CD4-positive, alpha-beta T cell treated with Interleukin-6 for 4 hours (primary cell): Measurements from ENCODE around the gene AK1.

ENCODE experiments used
- DNase-seq: peaks from one replicate; pipeline ENCODE4 v3.0.0-alpha.2; 2020; ENCODE audit warnings: mixed read lengths

Gene AK1

DNA sequence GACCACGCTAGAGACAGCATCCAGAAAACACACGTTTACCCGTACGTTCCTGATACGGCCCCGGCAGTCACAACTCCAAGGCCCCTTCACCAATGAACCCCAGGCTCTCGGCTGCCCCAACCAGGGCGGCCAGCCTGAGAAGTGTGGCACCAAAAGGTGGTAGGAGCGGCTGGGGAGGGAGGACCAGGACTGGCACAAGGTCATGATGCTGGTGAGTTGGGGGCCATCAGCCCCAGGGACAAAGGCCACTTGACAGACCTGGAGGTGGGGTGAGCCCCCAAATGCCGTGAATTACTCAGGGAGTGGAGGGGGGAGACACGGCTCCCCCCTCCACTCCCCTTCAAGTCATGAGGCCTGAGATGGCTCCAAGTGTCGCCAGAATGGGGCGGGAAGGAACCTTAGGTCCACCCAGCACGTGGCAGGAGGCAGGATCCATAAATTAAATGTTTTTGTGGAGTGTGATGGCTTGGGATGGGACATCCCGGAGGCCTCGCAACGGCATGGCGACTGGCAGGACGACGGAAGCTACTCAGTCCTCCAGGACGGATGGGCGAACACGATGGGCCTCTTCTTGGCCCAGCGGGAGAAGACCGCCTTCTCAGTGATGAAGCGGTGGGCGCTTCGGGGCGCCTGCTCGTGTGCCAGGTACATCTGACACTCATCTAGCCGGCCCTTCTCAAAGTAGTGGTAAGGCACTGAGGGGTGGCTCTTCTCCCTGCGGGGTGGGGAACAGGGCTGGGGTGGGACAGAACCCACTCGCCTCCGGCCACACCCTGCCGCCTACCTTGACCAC lies 30.6 kb upstream of the AK1 start:
- no peak for DNase-seq

DNA sequence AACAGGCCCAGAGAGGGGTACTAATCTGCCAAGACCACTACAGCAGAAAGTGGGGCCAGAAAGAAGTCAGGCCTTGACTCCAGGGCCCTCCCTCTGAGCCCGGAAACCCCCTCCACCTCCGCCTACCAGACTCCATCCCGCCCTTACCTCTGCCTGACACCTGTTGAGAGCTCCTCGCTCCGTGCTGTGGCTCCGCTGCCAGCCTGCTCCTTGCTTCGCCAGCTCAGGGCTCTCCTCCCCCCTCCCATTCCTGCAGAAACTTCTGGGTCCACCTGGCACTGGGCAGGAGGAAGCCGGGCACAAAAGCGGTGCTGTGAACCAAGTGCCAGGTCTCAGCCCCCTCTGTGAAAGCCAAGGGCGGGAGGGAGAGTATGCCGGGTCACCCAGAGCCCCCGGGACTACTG lies 28.3 kb upstream of the AK1 start:
- DNase-seq = peak; percentile 81

DNA sequence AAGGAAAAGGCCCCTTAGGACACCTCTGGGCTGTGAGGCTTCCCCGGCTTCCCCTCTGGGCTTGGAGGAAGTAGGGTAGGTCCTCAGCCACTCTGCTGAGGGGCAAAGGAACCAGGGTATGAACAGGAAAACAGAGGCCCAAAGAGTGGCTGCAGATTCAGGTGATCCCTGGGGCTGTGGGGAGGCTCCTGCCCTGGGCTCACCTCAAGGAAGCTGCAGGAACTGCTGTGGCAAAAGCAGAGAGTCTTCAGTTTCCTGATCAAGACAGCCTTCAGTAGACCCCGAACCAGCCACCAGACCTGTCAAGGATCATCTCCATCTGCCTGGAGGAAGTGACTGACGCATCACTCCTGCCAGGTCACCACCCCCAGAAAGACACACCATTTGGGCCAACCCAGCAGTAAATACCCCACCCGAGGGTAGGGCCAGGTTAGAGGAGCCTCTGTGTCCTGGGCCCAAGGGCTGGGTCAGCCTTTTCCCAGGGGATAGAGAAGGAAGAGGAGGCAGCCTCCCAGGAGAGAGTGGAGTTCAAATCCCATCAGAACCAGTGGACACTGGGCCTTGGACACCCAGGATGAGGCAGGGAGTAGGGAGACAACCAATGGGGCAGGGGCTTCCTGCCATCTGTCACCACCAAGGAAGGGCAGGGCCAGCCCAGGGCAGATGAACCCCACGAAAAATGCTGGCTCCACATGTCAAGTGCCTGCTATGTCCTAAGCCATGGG lies 27.7 kb upstream of the AK1 start:
- peak; percentile 81 for DNase-seq

DNA sequence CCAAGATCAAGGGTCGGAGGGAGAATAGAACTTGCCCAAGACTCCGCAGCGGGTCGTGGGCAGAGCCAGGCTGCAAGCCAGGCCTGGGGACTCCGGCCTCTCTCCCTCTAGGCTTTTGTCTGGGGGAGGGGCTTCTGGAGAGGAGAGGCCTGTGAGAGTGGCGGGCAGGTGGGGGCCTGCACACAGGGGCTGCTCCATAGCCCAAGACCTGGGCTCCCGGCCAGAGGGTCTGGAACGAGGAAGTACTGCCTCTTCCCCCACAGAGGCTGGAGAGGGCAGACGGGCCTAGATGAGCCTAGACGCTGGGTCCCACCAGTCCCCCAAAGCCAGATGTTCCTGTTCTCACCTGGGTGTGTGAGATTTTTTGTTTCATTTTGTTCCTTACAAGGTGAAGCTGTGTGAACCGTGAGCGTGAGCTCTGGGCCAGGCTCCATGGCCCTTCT lies 27.1 kb upstream of the AK1 start:
- DNase-seq = peak; percentile 19

DNA sequence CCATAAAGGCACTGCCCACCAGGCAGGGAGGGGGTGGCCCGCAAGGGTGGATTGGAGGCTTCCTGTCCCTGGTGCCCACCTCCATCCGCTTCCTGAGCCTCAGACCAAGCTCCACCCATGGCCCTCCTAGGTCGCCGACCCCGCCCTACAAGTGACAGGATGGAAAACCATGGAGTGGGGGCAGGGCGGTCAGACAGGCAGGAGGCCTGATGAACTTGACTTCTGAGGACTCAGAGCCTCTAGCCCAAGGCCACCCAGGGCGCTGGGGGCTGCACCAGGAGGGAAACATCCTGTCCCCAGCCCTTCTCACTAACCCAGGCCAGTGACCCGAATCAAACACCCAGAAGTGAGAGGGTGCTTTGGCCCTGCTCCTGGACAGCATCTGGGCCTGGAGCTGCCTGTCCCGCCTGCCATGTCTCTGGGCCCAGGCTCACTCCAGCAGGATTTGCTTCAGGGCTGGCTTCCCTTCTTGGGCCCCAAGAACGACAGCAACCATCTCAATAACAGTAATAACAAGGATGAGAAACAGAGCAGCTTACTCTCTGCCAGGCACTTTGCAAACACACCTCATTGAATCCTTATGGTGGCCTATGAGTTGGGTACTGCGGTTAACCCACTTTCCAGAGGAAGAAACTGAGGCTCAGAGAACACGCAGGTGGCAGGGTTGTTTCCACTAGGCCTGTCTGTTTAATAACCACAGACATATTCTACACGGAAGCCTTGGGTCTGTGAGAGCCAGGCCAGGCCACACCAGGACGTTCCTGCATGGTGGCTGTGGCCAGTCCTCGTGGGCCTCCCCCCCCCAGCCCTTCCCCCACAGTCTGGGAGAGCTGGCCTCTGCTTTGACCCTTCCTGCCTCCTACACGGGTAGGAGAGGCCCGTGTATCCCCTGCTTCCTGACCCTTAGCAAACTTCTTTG lies 26.3 kb upstream of the AK1 start:
- DNase-seq = peak; percentile 81

DNA sequence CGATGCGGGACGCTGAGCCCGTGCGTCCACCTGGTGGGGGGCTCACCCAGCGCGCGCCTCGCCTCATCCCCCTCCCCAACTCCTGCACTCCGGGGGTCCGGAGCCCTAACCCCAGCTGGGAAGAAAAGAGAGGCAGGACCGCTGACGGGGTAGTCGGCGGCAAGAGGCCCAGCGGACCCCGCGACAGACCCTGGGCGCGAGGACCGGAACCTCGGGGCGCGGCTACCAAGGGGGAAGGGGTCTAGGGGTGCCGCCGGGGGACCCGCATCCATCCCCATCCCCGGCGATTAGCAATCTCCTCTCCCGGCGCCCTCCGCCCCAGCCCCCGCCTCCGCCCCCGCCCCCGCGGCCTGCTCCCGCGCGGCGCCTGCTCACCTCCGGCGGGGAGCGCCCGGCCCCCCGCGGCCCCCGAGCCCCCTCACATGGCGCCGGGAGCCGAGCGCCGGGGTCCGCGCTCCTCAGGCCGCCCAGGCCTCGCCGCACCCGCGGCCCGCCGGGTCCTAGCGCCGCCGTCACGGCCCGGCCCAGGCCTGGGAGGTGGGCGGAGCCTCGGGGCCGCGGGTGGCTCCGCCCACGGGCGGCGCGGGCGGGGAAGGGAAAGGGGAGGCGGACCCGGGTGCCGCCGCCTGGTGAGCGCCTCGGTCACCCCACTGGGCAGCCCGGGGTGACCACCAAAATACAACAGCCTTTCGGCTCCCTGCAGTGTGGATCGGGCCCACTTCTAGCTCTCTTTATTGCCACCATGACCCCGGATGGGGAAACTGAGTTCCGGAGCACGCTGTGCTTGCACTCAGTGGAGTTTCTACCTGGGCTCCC lies 21.9 kb upstream of the AK1 start, which contains the start of gene ST6GALNAC6:
ST6GALNAC6 (minus strand) TSS at position 476 of the 816 bp plus-strand sequence. CDS start 1,622 bp downstream, outside the sequence.
- peak; percentile 76 for DNase-seq

DNA sequence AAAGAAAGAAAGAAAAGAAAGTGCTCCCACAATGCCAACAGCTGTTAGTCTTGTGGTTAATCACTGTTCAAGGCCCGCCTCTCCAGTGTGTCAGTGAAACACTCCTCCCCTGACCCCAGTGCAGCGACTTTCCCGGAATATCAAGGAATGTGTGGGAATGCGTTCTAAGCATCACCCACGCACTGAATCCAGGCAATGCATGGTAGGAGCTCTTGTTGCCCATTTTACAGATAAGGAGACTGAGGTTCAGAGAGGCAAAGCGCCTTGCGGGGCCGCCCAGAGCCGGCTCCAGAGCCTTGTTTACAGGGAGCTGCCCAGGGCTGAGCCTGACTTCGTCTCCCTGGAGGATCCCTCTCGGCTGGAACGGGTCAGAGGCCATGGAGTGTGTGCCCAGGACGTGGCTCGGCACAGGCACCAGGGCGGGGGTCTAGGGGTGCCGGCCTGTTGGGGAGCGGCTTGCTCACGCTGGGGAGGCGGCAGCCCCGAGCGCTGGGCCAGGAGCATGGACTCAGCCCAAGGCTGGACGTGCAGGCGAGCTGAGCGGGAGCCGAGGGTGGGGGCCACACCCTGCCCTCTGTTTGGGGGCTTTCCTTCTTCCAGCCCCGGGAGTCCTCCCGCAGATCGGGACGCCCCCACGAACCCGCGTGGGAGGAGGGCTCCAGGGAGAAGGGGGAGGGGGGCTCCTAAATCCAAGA lies 21.1 kb upstream of the AK1 start:
- DNase-seq = peak; percentile 23

DNA sequence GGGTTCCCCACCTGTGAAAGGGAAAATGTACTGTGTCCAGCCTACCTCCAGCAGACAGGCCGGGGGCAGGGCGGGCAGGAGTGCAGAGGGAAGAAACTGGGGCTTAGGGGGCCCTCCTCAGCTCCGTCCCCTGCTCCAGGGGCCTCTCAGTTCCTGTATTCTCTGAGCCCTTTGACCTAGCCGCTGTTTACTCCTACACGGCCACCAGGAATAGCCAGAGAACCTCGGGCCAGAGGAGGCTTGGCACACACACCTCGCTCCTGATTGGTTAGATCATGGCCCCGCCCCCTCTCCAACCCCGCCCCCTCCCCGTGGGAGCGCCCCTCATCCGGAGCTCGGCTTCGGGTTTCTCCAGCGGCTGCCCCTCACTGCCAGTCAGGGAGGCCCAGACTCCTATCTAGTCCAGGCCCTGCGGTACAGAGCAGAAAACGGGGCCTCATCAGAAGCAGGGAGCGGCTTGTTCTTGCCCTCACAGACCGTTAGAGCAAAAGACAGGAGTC lies 19.8 kb upstream of the AK1 start:
- DNase-seq = peak; percentile 58

DNA sequence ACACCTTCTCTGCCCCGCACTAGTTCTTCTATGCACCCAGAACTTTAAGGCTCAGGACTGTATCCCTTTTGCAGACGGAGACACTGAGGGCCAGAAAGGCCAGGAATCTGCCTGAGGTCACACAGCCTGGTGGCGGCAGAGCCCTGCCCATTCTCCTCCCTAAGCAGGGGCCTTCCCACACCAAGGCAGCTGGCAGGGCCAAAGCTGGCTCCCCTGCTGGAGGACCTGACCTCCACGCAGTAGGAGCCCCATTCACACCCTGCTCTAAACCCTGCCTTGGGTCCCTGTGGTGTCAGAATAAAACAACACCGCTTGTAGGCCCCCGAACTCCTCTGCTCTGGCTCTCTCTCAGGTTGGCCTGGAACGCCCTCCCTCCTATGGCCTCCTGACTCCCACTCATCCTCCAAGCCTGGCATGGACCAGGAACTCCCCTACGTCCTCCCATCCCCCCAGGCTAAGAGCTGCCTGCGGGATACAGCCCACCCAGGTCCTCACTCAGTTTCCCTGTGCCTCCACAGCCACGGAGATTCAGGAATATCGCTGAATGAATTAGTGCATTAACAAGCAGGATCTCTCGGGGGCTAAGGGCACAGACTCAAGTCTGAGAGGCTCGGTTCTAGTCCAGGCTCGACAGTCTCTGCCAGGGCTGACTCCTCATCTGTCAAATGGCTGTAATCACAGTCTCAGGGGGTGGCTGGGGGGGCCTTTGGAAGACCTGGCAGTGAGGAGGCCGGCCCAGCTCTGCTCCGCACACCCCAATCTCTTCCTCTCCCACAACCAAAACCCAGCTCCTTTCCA lies 19.1 kb upstream of the AK1 start:
- DNase-seq = no peak

DNA sequence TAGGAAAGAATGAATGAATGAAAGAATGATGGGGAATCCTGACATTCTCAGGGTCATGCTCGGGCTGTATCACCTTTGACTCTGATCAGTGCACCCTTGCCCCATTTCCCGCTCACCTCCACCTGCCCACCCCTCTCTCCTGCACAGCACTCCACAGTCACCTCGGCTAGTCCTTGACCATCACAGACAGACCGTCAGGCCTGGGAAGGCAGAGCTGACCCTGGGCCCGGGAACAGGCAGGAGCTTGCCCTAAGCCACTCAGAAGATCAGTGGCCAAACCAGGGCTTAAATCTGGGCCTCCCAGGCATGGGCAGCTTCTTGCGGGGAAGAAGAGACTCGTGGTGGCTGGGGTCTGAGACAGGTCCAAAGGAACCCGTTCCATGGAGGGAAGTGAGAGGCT lies 18.3 kb upstream of the AK1 start:
- DNase-seq = no peak

DNA sequence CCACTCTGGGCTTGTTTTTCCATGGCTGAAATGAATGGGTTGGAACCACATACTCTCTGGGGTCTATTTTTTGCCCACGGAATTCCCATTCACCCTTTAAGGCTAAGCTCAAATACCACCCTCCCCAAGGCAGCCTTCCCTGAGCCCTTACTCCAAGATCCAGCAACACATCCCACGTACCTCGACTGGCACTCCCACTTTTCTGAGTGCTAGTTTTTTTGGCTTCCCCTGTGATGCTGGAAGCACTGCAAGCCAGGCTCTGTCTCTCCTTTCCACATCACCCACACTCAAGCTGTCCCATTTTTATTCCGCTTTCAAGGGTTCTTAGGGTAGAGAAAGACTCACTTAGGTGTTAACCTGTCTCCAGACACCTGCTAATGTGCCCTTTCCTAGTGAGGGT lies 15.9 kb upstream of the AK1 start:
- no peak for DNase-seq

DNA sequence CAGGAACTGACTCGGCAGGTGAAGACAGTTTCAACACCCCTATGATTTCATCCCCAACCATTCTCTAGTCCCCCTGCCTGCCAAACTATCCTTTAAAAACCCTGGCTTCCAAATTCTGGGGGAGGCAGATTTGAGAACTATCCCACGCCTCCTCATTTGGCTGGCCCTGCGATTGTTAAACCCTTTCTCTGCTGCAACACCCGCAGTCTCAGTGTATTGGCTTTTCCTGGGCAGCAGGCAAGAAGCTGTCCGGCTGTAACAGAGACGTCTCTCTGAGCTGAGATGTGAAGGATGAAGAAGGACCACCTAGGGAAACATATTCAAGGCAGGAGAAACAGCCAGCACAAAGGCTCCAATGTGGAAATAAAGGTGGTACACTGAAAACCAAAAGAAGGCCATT lies 15.4 kb upstream of the AK1 start:
- DNase-seq = no peak

DNA sequence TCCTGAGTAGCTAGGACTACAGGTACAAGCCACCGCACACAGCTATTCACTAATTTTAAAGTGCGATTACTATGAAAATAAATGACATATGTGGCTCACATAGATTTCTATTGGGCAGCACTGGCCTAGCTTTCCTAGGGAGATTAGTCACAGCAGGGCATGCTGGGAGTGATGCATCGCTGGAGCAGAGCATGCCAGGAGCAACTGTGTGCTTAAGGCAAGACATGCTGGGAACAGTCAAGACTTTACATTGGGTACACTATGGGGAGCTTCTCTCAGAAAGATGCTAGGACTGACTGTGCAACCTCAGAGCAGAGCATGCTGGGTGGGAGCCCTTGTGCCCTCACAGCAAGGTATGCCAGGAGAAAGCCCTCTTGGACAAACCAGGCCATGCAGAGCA lies 12.6 kb upstream of the AK1 start:
- no peak for DNase-seq

DNA sequence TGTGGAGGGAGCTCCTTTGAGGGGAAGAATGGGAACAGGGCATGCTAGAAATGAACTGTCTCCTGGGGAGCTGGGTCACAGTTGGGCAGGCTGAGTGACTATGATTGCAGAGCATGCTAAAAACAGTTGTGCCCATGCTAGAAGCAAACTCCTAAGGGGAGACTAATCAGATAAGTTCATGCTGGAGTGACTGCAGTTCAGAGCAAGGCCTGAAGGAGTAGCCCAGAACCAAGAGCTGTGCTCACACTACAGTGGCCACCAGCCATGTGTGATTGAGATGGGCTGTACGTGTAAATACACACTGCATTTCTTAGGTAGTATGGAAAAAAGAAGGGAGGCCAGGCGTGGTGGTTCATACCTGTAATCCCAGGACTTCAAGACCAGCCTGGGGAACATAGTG lies 10.3 kb upstream of the AK1 start:
- DNase-seq = no peak

DNA sequence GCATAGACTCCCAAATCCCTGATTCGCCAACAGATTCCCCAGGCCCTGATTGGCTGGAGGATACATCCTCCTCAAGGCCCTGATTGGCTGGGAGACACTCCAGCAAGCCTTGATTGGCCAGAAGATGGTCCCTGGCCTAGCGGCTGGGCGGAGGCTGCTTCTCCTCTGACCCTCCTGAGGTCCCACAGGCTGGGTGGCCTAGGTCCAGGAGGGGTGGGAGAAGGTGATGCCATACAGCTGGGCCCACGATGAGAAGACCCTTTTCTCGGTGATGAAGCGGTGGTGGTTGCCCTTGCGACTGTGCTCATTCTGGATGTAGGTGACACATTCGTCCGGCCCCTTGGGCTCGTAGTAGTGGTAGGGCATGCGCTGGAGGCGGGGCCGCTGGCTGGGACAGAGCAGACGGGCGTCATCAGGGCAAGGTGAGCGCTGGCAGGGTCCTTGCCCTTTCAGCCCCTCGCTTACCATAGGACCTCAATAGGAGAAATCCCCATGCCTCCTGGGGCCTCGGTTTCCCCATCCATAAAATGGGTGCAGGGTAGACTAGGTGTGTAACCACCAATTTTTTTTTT lies 9.0 kb upstream of the AK1 start:
- no peak for DNase-seq

DNA sequence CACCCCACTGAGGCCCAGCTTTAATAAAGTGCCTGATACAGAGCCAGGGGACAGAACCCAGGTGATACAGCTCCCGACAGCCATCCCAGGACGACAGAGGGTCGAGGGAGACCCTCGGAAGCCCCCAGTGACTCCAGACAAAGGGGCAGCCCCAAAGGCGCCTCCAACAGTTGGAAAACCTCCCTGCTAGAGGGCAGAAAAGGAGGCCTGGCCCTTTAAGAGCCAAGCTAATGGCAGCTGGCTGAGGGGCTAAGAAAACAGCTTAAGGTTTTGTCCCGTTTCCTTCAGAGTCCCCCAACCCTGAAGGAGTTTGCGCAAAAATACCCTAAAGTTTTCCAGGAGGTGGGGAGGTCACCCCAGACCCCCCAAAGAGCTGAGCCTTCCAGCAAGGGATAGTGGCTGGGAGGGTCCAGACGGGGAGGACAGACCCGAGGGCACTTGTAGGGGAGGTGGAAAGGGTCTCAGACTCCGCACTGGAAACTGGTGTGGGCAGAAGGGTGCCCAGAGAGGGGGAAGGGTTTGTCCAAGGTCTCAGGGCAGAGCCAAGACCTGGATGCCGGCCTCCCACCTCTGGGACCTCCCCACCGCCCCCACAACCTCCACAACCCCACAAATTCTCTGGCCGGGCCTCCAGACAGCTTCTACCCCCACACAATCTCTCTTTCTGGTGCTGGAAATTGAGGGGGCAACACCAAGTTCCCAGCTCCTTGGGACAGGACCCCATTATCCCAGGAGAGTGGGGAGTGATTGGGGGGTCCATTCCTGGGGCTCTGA lies 8.2 kb upstream of the AK1 start:
- no peak for DNase-seq

DNA sequence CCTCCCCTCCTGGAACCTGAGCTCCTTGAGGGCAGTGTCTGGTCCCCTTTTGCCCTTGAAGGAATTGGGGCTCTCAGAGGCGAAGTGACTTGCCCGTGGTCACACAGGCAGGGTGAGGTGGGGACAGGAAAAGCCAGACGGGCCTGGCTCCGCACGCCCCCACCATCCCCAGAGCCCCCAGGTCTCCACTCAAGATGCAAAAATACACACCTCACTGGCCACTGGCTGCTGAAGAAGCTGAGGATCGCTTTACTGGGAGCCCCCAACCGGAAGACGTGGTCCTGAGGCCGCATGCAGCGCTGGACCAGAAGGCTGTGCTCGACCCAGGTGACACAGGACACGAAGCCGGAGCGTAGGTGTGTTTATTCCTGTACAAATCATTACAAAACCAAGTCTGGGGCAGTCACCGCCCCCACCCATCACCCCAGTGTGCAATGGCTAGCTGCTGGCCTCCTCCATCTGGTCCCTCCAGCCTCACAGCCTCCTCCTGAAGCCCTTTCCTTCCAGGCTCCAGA lies 7.6 kb upstream of the AK1 start:
- DNase-seq = no peak

DNA sequence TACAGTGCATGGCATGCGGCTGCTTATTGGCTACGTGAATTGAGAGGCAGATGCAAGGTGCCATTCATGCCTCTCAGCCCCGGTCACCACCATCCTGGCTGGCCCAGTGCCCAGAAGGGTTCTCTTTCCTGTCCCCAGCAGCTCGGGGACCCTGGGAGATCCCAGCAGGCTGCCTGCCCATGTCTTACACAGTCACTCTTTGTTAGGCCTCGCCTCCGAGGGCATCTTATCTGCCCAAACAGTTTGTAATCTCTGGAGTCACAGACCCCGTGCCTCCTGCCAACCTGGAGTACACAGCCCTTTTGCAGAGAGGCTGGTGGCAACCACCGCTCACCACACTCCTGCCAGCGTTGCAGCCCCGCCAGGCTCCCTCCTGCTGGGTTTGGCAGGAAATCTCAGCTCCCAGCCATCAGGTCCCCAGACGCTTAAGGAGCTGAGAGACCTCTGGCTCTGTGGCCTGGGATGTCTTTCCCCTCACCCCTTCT lies 7.0 kb upstream of the AK1 start:
- no peak for DNase-seq

DNA sequence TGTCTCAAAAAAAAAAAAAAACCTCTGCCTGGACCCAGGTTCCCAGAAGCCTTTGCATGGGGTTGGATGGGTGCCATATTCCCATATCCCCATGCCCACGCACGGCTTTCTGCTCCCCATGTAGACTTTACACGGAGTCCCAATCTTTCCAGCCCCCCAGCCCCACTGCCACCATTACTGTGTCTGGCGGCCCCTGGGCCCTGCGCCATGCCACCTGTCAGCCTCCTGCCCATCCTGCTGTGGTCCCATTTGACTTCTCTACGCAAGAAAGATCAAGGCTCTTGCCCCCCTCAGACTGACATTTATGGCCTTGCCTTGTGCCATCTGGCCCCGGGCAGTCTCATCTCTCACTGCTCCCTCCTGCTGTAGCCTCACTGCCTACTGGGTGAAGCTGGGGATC lies 6.5 kb upstream of the AK1 start:
- DNase-seq = no peak
